ENCODE measurements around the gene CEP112. TPM values are rescaled to one million over a fixed set of nuclear protein-coding genes. Genes with fewer than 3 reads are reported as not detected.

Gene CEP112
- total and polyA plus RNA-seq, 2 donors (not counting 3 experiments of a cell fraction or from before 2014, with no cell fraction given) = 1.5 to 25.3 TPM

DNA sequence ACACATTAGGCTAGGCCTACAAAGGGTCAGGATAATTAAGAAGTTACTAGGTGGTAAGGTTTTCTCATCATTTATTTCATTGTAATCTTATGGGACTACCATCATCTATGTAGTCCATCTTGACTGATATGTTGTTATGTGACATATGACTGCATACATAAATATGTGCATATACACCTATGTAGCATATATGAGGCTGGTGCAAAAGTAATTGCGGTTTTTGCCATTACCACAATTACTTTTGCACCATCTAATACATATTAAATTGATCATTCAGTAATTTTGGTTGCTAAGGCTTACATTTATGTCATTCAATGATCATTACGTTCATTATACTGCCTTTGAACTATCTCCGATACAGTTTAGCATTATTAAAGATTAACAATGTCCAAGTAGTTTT is 462.7 kb downstream of the CEP112 start:
- no peak for FAIRE-seq
- no TSS peak for BruUV-seq (replicated peaks)

More for the DNA sequence above, 462.7 kb downstream of the CEP112 start:
- Histone ChIP-seq H3K9ac (replicated peaks; ENCODE audit: extremely low read depth, insufficient read depth, low read length) (no peak overlapping the region), H3K79me2 (ENCODE audit: control insufficient read depth, insufficient read depth, low read length) (no peaks in the 10 kb centered on the region), H3K27me3 (ENCODE audit: control insufficient read depth in 2 of 2, insufficient read depth in 2 of 2, low read length in 2 of 2) (no peaks in the 10 kb centered on the region), H3K9me3 (replicated peaks; ENCODE audit: control insufficient read depth, insufficient read depth, low read length) (no peaks in the 10 kb centered on the region), H3K9me1 (replicated peaks; ENCODE audit: control insufficient read depth, extremely low read depth, insufficient read depth, low read length) (no peaks in the 10 kb centered on the region), H2AFZ (ENCODE audit: low read depth, low read length) (no peak overlapping the region), H3K36me3 (ENCODE audit: control insufficient read depth in 2 of 2, extremely low read depth in 1 of 2, insufficient read depth in 2 of 2, low read length in 2 of 2) (no peaks in the 10 kb centered on the region), H3K27ac (ENCODE audit: insufficient read depth, low read depth, low read length) (no peak overlapping the region), H3K4me1 (ENCODE audit: control insufficient read depth, extremely low read depth, insufficient read depth, low read length) (no peaks in the 10 kb centered on the region), H4K20me1 (replicated peaks; ENCODE audit: control insufficient read depth, extremely low read depth, insufficient read depth, low read length) (no peaks in the 10 kb centered on the region), H3K4me3 (replicated peaks in 1 of 3; ENCODE audit: insufficient read depth in 1 of 3, low read depth in 1 of 3, low read length in 3 of 3) (no peak overlapping the region), H3K4me2 (ENCODE audit: insufficient read depth, low read length) (no peak overlapping the region)
- dilution Hi-C loops (cut with MboI; ENCODE audit: extremely low pct_ligation_motif_present, low sequenced_read_pairs) = no loop called here
- TF ChIP-seq MYC (IDR thresholded peaks at IDR 0.05; ENCODE audit: low read depth, low read length) (no peak), GATA2 (IDR thresholded peaks at IDR 0.05; ENCODE audit: insufficient read depth, insufficient read length, low read depth, low read length) (no peak), EZH2 (IDR thresholded peaks at IDR 0.05; ENCODE audit: borderline replicate concordance, low read depth, low read length, severe bottlenecking) (no peak), JUN (IDR thresholded peaks at IDR 0.05; ENCODE audit: borderline replicate concordance, insufficient read depth, insufficient read length, low read depth) (no peak), POLR2A (IDR thresholded peaks at IDR 0.05; ENCODE audit: low read depth, low read length) (no peak), POLR2AphosphoS5 (IDR thresholded peaks at IDR 0.05; ENCODE audit: insufficient read depth, low read depth, low read length) (no peak), FOS (IDR thresholded peaks at IDR 0.05; ENCODE audit: borderline replicate concordance, insufficient read depth, low read length) (no peak)
- TF ChIP-seq, protein P1, sequence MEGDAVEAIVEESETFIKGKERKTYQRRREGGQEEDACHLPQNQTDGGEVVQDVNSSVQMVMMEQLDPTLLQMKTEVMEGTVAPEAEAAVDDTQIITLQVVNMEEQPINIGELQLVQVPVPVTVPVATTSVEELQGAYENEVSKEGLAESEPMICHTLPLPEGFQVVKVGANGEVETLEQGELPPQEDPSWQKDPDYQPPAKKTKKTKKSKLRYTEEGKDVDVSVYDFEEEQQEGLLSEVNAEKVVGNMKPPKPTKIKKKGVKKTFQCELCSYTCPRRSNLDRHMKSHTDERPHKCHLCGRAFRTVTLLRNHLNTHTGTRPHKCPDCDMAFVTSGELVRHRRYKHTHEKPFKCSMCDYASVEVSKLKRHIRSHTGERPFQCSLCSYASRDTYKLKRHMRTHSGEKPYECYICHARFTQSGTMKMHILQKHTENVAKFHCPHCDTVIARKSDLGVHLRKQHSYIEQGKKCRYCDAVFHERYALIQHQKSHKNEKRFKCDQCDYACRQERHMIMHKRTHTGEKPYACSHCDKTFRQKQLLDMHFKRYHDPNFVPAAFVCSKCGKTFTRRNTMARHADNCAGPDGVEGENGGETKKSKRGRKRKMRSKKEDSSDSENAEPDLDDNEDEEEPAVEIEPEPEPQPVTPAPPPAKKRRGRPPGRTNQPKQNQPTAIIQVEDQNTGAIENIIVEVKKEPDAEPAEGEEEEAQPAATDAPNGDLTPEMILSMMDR (IDR thresholded peaks at IDR 0.05; ENCODE audit: extremely low read depth in 1 of 2, insufficient read depth in 1 of 2, low read depth in 1 of 2, low read length in 2 of 2) = no peak
- TF ChIP-seq, protein P2, sequence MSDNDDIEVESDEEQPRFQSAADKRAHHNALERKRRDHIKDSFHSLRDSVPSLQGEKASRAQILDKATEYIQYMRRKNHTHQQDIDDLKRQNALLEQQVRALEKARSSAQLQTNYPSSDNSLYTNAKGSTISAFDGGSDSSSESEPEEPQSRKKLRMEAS (IDR thresholded peaks at IDR 0.05; ENCODE audit: insufficient read depth, insufficient read length) = no peak
- intact Hi-C loops (cut with micrococcal nuclease) = no loop called here
- POLR2A ChIA-PET = no interaction called here
- DNase-seq (ENCODE audit: low read depth, low spot score) = no peak
- CTCF ChIA-PET = no interaction called here

Measured in endothelial cell of umbilical vein (primary cell).